A204.1 (cell line): Measurements from ENCODE around the gene MRPL53.

Experiments
- FAIRE-seq: peaks from 2 replicates; lab custom pipeline; 2012; peaks lifted over from hg19 to GRCh38; lab: Jason Lieb, UNC

Gene MRPL53

GRCh38 chr2:74425523-74425922 lies 47.0 kb downstream of the MRPL53 start:
- FAIRE-seq, result no peak

- no peak for FAIRE-seq
Observed at GRCh38 chr2:74424995-74425406, 47.5 kb downstream of the MRPL53 start.

GRCh38 chr2:74424139-74424992 lies 48.1 kb downstream of the MRPL53 start:
- FAIRE-seq, result no peak

GRCh38 chr2:74423231-74424095 lies 49.0 kb downstream of the MRPL53 start:
- FAIRE-seq, result no peak
